NCI-H510A (cell line): ENCODE data around the gene PNMA6F.

Source experiments
- DNase-seq: peaks from one replicate; lab custom pipeline; 2025; lab: John Stamatoyannopoulos, UW

The PNMA6F gene

DNA sequence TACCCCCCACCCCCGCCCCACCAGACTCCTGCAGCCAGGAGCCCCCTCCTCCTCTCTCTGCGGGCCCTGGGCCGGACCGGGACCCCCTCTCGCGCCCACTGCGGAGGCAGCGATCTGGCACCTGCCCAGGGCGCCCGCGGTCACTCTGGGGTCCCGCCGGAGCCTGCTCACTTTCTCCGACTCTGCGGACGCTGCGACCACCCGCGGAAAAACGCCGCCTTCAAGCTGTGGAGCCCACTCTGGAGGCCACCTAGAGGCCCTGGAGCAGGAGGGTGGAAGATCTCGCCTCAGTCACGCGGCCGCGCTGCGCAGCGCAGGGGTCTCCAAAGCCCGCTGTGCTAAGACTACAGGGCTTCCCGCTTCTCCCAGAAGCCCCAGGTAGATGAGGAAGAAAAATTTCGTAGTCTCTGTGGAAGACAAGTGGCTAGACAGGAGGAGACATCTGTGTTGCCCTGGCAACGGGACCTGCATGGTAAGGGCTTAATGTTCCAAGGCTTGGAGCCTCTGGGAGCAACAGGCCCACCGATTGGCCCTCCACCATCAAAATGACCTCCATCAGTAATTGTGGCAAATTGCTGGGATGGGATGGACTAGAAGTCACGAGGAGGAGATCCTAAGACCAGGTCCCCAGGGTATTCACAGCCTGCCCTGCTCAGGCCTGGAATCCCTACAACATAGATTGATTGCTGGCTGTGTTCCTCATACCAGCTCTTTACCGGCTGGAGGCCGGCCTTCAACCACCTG, at the start of gene PNMA6F:
TSS of gene PNMA6F (minus strand) at position 387 of the 744 bp plus-strand sequence. CDS start 1,093 bp downstream, outside the sequence.
- no peak for DNase-seq

DNA sequence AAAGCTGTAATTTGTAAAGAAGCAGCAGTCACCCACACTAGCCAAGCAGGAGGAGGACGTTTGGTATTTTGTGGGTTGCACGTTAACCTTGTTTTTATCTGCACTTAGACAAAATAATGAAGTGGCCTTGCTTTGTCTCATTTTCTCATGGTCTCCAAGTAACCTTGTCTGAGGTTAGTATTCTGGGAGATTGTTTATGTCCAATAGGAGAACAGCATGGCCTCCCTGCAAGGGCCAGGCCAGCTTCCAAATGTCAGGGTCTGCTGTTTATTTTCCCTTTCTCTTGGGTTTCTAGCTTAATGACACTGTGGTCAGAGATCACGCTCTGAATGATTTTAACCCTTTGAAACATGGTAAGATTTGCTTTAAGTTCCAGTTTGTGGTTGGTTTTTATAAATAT, 49.7 kb upstream of the PNMA6F start:
- no peak for DNase-seq

DNA sequence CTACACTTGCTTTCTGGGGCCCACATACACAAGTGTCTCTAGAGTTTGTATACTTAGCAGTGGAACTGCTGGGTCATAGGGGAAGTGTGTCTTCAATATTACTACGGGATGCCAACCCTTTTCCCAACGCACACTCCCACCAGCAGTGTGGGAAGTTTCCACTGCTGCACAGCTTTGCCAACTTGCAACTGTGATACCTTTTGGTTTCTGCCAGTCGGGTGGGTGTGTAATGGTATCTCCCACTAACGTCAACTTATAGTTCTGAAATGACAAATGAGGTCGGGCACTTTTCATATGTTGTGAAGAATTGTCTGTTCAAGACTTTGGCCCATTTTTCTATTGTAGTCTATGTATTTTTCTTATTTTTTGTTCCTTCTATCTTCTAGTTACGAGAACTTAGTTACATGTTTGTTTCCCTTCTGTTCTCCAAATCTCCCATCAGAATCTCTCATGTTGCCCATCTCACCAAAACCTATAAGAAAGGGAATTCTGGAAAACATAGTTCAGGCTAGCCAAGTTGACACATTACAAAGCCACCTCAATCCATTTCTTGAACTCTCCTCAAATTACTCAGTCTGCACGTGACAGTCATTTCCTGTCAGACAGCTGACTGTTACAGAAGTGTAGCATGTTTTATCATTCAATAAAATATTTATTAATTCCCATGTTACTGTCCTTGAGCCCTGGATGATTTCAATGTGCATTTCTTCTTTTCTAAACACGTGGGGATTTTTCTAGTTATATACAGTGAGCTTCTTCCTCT, 48.9 kb upstream of the PNMA6F start:
- no peak for DNase-seq

DNA sequence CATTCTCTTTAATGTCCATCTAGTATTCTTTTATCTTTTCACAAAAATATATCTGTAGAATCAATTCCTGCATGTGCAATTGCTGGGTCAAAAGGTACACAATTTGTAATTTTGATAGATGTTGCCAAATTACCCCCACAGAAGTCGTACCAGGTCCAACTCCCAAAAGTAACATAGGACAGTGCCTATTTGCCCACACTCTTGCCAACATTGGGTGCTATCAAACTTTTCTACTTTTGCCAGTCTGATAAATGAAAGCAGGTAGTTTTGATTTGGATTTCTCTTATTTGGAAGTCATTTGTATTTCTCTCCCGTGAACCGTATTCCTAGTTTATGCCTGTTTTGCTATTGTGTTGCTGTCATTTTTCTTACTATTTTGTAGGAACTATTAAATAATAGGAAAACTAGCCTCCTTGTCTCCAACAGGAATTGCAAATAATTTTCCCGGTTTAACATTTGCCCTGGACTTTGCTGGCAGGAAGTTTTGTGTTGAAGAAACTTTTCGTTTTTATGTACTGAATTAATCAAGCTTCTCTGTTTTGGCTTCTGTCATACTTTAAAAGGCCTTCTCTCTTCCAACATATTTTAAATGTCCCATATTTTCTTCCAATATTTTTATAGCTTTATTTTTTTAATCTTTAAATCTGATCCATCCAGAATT, 45.4 kb upstream of the PNMA6F start:
- DNase-seq: no peak

DNA sequence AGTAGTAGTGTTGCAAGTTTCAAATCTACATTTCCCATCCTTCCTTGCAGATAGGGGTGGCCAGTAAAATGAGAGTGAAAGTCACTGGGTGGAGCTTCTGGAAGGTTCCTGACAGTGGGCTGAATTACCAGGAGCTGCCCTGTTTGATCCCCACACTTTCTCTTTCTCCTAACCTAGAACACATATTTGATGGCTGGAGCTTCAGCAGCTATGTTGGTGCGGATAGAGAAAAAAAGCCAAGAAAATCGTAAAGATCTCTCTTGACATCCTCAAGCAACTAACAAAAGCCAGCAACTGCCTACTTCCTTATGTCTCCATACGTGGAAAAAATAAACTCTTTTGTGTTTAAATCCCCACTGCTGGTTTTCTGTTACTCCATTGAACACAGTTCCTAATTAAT, 44.6 kb upstream of the PNMA6F start:
- no peak for DNase-seq

DNA sequence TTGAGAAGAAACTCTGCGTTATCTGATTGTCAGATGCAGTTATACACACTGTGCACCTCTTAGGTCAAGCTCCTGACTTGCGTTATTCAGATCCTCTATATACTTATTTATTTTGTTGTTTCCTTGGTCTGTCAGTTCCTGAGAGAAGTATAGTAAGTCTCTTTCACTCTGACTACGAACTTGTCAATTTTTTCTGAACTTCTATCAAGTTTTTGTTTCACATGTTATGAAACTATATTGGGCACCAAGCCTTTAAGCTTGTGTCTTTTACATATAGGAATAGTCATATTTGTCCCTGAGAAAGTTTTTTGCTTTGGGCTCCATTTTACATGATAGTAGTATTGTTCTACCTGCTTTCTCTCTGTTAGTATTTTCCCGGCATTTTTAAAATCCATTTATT, 44.1 kb upstream of the PNMA6F start:
- no peak for DNase-seq

DNA sequence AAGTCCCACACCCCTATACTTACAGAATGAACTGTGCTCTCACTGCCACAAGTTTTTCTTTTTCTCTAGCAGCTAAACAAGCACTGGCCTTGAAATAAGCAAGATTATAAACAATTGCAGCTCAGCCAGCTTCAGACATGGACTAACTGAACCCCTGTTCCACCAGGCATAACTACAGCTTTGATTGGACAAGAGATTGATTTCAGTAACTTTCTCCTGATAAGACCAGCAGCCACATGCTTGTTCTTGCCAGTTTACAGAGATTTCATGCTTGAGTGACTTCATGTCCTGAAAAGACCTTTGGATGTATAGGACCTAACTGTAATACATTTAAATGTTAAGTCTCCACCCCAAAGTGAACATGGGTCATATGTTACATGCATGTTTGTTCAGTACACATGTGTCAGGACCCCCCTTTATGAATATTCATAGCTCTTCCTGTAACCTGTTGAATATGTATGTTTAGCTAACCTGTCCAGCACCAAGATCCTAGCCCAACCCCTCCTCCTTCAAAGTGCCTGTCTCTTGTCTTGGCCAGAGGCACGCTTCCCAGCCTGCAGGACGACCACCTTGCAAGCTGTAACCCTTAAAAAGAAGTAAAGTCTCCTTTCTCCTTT, 40.3 kb upstream of the PNMA6F start:
- no peak for DNase-seq

DNA sequence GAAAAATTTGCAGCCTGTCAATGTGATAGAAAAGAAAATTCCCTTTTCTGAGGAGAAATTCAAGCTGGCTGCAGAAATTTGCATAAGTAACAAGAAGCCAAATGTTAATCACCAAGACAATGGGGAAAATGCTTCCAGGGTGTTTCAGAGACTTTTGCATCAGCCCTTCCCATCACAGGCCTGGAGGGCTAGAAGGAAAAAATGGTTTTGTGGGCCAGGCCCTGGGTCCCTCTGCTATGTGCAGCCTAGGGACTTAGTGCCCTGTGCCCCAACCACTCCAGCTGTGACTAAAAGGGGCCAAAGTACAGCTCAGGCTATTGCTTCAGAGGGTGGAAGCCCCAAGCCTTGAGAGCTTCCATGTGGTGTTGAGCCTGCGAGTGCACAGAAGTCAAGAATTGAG, 36.3 kb upstream of the PNMA6F start:
- no peak for DNase-seq

DNA sequence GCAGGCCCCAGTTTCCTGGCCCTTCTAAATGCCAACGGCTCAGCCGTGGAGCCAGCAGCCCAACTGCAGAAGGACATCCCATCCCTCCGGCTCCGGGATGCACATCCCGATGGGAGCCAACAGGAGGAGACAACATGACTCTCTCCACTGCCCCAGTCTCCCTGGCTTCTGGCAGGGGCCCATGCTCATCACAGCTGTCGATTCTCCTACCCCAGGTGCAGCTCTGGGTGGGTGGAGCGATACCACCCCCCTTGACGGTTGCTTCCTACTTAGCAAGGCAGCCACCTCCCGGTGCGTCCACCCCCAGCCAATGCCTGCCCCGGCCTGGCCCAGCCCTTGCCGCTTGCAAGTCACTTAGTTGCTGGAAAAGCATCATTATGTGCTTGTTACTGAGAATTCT, 31.8 kb upstream of the PNMA6F start:
- no peak for DNase-seq

DNA sequence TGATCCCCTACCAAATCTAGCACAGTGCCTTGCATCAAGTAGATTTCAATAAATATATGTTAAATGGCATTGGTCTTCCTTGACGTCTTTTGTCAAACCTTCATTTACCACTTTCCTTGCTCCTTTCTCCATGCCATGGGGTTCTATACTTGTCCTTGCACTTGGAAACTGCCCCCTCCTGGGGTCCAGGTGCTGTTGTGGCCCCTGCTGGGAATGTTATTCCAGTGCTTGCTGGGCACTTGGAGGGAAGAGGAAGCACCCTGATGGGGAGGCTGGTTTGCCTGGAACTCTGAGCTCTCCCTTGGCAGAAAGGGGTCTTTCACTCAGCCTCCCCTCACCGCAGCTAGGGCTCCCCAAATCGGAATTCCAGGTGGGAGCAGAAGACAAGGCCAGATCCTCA, 31.3 kb upstream of the PNMA6F start:
- no peak for DNase-seq

DNA sequence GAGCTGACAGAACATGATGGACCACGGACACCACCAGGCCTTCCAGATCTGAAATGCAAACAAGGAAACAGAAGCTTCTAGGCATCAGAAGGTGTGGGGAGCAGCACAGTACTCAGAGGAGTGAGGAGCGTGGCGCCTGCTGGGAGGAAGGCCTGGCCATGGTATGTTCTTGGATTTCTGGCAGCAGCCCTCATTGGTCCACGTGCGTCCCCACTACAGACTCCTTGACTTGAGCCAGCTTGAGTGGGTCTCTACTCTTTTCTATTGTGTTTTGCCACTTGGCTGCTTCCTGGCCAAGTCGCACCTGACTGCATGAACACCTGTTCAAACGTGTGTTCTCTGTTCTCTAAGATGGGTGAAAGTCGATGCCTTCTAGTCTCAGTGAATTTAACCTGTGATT, 30.4 kb upstream of the PNMA6F start:
- peak; percentile 19 for DNase-seq

DNA sequence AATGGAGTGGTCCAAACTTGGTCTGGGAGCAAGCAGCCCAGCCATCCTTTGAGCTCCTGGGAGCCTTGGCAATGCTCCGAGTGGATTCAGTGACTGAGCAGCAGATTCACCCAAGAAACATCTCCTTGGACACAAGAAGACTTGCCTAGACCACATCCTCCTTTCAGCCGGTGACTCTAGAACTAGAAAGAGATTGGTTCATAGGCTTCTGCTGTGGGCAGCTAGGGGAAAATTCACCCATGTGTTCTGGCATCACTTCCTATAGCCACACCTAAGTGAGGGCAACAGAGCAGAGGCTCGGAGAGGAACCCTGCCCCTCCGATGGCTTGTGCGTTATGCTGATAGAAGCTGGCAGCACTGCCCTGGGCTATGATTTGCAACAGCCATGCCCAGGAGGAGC, 28.4 kb upstream of the PNMA6F start:
- no peak for DNase-seq

DNA sequence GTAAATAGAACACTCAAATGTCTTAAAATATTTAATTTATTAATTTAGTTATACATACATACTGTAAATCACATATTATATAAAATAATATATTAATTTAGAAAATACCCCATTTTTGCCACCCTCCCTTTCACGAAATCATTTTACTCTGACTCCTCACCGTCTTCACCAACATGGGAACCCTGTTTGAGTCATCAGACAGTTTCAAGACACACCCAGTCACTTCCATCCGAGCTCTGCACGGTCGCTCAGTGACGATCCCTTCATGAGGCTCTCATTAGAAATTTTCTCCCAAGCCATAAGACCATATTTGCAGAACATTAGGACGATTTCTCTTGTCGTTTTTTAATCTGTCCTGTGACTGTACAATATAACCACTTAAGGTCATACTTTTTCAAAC, 26.9 kb upstream of the PNMA6F start:
- DNase-seq: no peak

DNA sequence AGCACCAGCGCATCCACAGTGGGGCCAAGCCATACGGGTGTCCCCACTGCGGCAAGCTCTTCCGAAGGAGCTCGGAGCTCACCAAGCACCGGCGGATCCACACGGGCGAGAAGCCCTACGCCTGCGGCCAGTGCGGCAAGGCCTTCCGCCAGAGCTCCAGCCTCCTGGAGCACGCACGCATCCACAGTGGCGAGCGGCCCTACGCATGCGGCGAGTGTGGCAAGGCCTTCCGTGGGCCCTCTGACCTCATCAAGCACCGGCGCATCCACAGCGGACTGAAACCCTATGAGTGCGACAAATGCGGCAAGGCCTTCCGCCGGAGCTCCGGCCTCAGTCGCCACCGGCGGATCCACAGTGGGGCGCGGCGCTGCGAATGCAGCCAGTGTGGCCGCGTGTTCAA, 26.0 kb upstream of the PNMA6F start:
- DNase-seq: no peak

DNA sequence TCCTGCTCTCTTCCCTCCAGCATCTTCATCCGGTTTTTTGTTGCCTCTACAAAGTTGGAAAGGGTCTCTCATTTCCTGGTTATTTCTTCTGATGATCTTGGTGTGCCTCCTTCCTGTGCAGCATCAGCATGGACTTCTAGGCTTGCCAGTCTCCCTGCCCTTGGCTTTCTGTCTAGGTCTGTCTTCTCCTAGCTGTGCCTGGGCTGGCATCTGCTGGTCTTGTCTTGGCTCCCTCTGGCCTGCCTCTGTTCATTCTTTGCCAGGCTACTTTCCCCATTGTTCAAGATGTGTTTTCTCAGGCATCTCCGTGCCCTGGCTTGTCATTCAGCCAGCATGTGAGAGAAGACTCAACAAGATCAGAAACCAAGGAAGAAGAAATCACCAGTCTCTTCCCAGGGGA, 22.1 kb upstream of the PNMA6F start:
- no peak for DNase-seq

DNA sequence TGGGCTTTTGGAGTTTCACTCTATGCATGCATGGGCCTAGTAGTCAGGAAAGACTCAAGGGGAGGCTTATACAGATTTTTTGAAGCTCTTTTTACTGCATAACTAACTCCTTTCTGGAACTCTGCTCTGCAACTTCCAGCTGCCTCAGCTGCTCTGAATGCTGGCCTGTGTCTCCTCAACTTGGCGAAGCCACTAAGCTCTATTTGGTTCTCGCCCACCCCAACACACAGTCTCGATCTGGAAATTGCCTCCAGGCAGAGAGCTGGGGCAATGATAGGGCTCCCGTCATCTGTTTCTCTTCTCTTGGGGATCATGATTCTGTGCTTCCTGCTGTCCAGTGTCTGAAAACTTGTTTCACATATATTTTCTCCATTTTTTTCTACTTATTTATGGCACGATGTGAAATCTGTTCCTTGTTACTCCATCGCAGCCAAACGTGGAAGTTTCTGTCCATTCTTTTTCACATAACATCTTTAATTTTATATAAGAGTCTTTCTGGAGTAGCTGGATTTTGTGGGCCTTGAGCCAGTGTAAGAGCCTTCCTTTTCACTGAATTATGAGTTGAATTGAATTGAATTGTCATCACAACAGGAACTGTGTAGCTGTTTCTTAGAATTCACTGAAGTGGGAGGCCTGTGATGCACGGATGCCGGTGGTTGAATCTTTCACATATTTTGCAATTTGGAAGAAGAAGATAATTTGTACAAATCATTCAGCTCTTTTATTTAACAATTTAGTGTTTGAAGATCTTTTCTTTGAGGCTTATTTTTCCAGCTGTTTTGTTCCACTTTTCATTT, 21.4 kb upstream of the PNMA6F start:
- DNase-seq: no peak

DNA sequence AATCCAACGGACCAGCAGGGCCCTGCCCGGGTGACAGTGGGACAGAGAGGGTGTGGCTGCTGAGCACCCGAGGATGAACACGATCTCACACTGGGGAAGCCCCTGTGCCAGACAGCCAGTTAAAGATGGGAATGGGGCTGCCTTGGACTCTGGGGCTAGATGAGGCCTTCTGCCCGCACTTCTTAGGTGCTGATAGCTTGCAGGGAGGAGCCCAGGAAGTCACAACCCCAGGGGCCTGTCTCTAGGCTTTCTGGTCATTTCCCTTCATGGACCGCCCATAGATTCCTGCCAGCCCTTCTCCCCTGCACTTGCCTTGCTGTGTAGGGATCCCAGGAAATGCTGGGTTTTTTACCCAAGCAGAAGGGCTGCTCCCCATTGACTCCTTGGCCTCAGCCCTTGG, 18.5 kb upstream of the PNMA6F start:
- DNase-seq: no peak

DNA sequence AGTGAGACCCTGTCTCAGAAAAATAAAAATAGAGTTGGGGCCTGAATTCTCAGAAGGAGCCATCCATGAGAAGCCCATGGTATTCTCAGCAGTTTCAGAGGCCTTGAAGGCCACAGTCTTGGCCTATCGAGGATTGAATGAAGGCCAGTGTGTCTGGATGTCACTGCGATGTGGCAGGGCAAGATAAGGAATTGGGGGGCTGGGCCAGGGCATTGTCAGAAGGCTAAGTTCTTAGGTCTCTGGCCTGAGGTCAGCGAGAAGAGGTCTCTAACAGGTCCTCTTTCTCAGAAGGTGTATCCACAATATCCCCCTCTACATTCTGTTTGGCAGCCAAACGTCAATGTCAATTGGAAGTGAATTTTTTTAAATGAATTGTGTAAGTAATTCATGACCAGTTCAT, 18.1 kb upstream of the PNMA6F start:
- no peak for DNase-seq

DNA sequence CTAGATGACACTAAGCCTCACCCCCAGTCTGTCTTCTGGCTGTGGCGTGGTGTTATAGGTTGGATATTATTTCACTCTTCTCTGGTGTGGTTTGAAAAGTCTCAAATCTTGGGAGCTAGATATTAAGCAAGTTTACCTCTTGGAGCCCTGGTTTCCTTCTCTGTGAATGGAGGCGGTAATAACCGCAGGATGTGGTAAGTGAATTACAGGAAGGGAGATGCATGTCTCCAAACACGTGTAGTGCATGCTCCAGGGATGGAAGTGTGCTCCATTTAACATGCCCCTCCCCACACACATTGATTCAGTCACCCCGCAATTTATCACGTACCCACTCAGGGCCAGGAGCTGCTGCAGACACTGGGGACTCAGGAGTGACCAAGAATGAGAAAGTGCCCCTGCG, 17.3 kb upstream of the PNMA6F start:
- no peak for DNase-seq

DNA sequence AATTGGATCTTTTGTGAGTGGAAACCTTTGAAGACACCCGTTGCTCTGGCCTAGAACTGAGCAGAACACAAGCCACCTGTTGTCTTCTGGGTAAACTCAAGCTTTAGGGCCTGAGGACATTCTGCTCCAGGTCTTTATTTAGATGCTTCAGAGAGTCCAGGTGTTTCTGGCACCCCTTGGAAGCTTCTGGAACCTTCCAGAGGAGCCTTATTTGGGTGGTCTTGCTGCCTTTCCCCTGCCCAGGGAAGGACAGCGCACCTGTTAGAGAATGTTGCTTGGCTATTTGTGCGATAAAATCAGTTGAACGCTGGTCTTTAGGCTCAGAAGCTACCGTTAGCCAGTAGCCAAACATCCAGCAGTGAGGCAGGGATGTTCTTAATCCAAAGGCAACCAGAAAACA, 15.4 kb upstream of the PNMA6F start:
- no peak for DNase-seq

DNA sequence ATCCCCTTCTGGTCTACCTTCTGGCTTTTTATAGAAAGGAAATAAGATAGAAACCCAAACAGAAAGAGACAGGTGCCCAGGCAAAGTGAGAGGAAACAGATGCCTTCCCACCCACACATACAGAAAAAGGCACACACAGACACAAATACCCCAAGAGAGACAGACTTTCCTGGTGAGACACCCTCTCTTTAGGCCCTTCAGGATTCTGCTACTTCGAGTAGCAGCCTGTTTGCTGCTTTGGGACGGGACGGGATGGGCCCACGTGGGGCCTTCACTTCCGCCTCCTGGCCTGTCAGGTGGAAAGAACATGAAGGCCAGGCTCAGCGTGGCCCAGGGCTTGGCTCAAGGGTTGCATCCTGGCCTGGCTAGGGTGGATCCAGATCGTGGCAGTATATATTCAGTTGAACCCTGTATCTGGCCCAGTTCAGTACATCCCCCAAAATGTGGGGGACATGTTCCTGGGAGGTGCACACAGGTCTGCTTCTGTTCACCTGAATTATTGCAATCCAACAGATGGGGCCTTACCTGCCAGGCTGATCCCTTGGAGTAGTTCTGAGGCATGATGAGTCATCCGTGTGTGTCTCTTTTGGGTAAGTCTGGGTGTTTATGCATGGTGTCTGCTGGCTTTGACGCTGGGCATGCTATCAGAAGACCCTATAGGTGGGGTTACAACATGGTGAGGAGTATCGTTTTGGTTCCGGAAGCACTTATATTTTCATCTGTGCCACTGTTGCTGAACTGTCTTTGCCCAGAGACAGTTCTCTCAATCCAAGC, 14.7 kb upstream of the PNMA6F start:
- DNase-seq: no peak
